ENCODE measurements around the gene LAMA3.

DNA sequence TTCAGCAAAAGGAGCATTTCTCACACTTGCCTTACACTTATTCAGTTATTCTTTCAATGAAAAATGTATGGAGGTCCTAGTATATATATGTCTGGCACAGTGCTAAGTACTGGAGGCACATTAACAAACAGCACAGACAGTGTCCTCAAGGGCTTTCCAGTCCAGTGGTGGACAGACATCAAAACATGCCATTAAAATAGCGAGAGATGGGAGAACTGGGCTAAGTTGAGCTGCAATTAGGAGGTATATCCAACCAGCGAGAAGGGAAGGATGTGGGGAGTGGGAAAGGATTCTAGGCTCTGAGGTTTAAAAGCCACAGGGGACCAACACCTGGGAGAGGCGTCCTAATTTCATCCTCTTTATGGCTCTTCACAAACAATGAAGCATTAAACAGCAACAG lies 197.8 kb downstream of the LAMA3 start:
- TF ChIP-seq, protein P1, sequence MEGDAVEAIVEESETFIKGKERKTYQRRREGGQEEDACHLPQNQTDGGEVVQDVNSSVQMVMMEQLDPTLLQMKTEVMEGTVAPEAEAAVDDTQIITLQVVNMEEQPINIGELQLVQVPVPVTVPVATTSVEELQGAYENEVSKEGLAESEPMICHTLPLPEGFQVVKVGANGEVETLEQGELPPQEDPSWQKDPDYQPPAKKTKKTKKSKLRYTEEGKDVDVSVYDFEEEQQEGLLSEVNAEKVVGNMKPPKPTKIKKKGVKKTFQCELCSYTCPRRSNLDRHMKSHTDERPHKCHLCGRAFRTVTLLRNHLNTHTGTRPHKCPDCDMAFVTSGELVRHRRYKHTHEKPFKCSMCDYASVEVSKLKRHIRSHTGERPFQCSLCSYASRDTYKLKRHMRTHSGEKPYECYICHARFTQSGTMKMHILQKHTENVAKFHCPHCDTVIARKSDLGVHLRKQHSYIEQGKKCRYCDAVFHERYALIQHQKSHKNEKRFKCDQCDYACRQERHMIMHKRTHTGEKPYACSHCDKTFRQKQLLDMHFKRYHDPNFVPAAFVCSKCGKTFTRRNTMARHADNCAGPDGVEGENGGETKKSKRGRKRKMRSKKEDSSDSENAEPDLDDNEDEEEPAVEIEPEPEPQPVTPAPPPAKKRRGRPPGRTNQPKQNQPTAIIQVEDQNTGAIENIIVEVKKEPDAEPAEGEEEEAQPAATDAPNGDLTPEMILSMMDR (IDR thresholded peaks at IDR 0.05; ENCODE audit: low read depth, low read length, missing input control) = no peak
- TF ChIP-seq RAD21 (IDR thresholded peaks at IDR 0.05) (no peak), JUND (IDR thresholded peaks at IDR 0.05) (no peak), YY1 (IDR thresholded peaks at IDR 0.05) (no peak), SP1 (IDR thresholded peaks at IDR 0.05) (no peak), RXRA (IDR thresholded peaks at IDR 0.05) (no peak), GABPA (IDR thresholded peaks at IDR 0.05 in 1 of 2, conservative IDR thresholded peaks at IDR 0.05 in 1 of 2) (no peak), TAF1 (conservative IDR thresholded peaks at IDR 0.05) (no peak)
- TF ChIP-seq, protein P2, sequence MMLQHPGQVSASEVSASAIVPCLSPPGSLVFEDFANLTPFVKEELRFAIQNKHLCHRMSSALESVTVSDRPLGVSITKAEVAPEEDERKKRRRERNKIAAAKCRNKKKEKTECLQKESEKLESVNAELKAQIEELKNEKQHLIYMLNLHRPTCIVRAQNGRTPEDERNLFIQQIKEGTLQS (IDR thresholded peaks at IDR 0.05) = no peak
- TF ChIP-seq, protein P3, sequence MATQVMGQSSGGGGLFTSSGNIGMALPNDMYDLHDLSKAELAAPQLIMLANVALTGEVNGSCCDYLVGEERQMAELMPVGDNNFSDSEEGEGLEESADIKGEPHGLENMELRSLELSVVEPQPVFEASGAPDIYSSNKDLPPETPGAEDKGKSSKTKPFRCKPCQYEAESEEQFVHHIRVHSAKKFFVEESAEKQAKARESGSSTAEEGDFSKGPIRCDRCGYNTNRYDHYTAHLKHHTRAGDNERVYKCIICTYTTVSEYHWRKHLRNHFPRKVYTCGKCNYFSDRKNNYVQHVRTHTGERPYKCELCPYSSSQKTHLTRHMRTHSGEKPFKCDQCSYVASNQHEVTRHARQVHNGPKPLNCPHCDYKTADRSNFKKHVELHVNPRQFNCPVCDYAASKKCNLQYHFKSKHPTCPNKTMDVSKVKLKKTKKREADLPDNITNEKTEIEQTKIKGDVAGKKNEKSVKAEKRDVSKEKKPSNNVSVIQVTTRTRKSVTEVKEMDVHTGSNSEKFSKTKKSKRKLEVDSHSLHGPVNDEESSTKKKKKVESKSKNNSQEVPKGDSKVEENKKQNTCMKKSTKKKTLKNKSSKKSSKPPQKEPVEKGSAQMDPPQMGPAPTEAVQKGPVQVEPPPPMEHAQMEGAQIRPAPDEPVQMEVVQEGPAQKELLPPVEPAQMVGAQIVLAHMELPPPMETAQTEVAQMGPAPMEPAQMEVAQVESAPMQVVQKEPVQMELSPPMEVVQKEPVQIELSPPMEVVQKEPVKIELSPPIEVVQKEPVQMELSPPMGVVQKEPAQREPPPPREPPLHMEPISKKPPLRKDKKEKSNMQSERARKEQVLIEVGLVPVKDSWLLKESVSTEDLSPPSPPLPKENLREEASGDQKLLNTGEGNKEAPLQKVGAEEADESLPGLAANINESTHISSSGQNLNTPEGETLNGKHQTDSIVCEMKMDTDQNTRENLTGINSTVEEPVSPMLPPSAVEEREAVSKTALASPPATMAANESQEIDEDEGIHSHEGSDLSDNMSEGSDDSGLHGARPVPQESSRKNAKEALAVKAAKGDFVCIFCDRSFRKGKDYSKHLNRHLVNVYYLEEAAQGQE (IDR thresholded peaks at IDR 0.05) = no peak
- TF ChIP-seq, protein P4, sequence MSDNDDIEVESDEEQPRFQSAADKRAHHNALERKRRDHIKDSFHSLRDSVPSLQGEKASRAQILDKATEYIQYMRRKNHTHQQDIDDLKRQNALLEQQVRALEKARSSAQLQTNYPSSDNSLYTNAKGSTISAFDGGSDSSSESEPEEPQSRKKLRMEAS (IDR thresholded peaks at IDR 0.05) = no peak
